ENCODE results near the gene PMPCA.

- TF ChIP-seq CTCF (IDR thresholded peaks at IDR 0.05; ENCODE audit: low read length) (no peak), EZH2 (IDR thresholded peaks at IDR 0.05; ENCODE audit: borderline replicate concordance, low read length) (no peak)
Measured at GRCh38 chr9:136389396-136389795, 21.1 kb upstream of the PMPCA start.

Measured in OCI-LY1 (cell line).